HK-2 (cell line): ENCODE measurements around the gene NFATC2IP.
"Not testable (repeated sequence)": the region's sequence is repeated elsewhere in the genome, so short reads cannot be mapped to it uniquely, and the experiment has no call there.

Source experiments
- DNase-seq: peaks from one replicate; pipeline ENCODE4 v3.0.0-alpha.2; 2018; ENCODE audit not compliant: unreplicated experiment

Gene NFATC2IP

GRCh38 chr16:28974007-28974436 is 23.3 kb downstream of the NFATC2IP start:
- DNase-seq: peak; percentile 51

GRCh38 chr16:28974437-28975157 is 23.9 kb downstream of the NFATC2IP start, which contains the start of gene SPNS1:
TSS of gene SPNS1 (plus strand) at chr16:28974778. CDS start at chr16:28975152, 374 bp downstream.
- DNase-seq: peak; percentile 93

GRCh38 chr16:28975158-28975599 is 24.4 kb downstream of the NFATC2IP start:
- peak; percentile 26 for DNase-seq

- DNase-seq: no peak
Observed at GRCh38 chr16:28977703-28978662, 27.2 kb downstream of the NFATC2IP start.

GRCh38 chr16:28980330-28980729 is 29.6 kb downstream of the NFATC2IP start:
- DNase-seq: not testable (repeated sequence)

GRCh38 chr16:28980929-28981328 is 30.2 kb downstream of the NFATC2IP start:
- no peak for DNase-seq

GRCh38 chr16:28981517-28981916 is 30.8 kb downstream of the NFATC2IP start:
- DNase-seq: no peak

- no peak for DNase-seq
Observed at GRCh38 chr16:28982418-28982817, 31.7 kb downstream of the NFATC2IP start.

DNA sequence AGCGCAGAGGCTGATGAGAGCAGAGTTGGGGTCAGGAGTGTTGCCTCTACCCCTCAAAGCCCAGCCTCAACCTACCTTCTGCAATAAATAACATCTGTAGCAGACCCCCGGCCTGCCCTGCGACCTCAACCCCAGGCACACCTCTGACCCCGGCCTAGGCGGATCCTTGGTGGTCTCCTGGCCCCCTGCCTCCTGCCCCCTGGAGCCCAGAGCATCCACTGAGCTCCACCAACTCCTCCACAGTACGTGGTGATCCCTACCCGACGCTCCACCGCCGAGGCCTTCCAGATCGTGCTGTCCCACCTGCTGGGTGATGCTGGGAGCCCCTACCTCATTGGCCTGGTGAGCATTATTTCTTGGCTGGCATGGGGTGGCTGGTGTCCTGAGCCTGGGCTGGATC is 32.2 kb downstream of the NFATC2IP start:
- no peak for DNase-seq

- no peak for DNase-seq
Observed at GRCh38 chr16:28983644-28984043, 32.9 kb downstream of the NFATC2IP start.

DNA sequence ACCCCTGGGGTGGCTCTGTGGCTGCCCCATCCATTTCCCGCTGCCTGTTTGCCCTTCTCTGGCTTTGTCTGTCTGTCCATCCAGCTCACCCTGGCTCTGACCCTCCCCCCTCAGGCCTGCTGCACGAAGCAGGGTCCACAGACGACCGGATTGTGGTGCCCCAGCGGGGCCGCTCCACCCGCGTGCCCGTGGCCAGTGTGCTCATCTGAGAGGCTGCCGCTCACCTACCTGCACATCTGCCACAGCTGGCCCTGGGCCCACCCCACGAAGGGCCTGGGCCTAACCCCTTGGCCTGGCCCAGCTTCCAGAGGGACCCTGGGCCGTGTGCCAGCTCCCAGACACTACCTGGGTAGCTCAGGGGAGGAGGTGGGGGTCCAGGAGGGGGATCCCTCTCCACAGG is 33.4 kb downstream of the NFATC2IP start:
- no peak for DNase-seq

DNA sequence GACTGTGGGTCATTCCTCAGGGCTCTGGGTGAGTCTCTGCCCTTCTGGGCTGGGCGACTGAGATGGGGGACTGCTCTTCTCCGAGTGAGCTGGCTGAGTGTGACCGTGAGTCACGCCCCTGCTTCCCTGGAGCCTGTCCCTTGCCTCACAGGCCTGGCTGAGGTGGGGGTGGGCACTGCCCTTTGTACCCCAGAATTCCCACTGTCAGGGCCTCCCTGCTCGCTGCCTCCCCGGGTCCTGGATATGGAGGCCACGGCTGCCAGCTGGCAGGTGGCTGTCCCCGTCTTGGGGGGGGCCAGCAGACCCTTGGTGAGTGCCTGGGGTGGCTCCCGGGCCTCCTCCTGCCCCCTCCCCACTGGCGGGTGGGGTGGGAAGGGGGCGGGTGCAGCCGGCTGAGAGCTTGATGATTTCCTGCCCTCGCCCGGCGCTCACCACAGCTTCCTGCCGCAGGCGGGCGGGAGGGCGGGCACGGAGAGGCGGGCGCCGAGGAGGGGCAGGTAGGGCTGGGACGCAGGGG is 33.9 kb downstream of the NFATC2IP start, which contains the start of gene LAT:
Gene LAT (plus strand): TSS at position 434 of the 517 bp plus-strand sequence. CDS start 366 bp downstream, outside the sequence.
- DNase-seq: peak; percentile 87

GRCh38 chr16:28985211-28986041 is 34.7 kb downstream of the NFATC2IP start:
- DNase-seq: no peak

DNA sequence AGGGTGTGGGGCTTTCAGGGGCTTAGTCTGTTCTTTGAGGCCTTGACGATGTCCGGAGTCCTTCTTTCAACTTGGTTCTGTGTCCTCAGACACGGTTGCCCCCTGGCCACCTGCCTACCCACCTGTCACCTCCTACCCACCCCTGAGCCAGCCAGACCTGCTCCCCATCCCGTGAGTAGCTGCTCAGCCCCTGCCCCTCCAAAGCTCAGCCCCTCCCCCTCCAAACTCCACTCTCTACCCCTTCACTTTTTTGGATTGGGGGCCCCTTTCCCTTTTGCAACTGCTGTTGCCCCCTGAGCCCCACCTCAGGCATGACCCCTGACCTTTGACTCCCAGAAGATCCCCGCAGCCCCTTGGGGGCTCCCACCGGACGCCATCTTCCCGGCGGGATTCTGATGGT is 35.3 kb downstream of the NFATC2IP start:
- DNase-seq: no peak

GRCh38 chr16:28986492-28986891 is 35.8 kb downstream of the NFATC2IP start:
- DNase-seq: no peak

- no peak for DNase-seq
Observed at GRCh38 chr16:28987170-28987853, 36.6 kb downstream of the NFATC2IP start.

DNA sequence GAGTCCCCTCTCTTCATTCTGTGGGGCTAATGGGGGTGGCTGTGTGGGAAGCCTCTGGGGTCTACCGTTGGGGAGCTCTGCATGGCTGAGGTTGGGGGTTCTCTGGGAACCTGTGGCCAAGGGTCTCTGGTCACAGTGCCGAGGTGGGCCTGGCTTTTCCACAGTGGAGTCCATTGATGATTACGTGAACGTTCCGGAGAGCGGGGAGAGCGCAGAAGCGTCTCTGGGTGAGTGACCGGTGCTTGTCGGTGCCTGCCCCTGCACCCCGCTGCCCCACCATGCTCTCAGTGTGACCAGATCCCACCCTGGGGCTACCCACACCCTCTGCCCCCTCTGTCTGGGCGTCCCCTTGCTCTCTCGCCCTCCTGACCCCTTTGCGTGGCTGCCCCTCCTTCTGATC is 38.6 kb downstream of the NFATC2IP start:
- no peak for DNase-seq

DNA sequence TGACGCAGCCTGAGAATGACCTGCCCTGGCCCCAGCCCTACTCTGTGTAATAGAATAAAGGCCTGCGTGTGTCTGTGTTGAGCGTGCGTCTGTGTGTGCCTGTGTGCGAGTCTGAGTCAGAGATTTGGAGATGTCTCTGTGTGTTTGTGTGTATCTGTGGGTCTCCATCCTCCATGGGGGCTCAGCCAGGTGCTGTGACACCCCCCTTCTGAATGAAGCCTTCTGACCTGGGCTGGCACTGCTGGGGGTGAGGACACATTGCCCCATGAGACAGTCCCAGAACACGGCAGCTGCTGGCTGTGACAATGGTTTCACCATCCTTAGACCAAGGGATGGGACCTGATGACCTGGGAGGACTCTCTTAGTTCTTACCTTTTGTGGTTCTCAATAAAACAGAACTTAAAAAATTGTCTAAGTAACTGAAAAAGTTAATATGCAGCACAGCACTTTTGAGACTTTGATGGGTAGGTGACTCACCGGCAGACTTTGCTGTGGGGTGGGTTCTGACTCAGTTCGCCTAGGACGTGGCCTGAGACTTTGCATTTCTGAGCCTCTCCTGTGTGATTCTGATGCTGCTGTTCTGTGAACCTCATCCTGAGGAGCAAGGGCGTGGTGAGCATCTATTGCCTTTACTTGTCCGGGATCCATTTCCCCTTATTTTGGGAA is 39.8 kb downstream of the NFATC2IP start:
- DNase-seq: no peak

DNA sequence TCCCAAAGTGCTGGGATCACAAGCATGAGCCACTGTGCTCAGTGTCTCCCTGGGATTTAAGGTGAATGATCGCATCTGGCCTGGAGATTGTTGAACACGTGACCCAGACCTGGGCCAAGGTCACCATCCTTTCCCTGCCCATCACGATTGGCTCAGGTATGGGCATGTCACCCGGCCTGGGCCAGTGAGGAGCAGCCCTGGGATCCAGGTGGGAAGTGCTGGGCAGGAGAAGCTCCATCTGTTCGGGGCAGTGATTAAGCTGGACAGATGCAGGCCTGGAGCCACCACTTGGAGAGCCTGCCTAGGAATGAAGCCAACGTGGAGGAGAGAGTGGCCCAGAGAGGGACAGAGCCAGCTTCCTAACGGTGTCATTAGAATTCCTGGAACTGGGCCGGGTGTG is 41.0 kb downstream of the NFATC2IP start:
- no peak for DNase-seq

DNA sequence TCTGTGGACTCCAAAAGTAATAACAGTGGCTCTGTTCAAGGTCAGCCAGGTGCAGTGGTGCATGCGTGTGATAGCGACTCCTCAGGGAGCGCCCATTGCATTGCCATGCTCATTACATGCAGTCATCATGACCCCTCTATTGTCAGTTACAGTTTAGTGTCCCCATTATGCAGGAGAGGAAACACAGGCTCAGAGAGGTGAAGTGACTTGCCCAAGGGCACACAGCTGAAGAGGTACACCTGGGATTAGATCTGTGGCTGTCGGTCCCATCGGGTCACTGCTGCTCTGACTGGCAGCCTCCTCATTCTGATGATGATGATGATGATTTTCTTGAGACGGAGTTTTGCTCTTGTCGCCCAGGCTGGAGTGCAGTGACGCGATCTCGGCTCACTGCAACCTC is 41.8 kb downstream of the NFATC2IP start:
- DNase-seq: no peak
